Ascending aorta (tissue), 2 donors: ENCODE data around the gene E2F2. TPM values are rescaled to one million over a fixed set of nuclear protein-coding genes. Genes with fewer than 3 reads are reported as not detected.
A peak's percentile ranks its signal among the peaks of the same experiment; 100 is the strongest.

Source experiments
- DNase-seq, 2 donors: peaks; one replicate each; pipeline ENCODE4 v3.0.0-alpha.2; 2019; ENCODE audit warnings: low spot score in 2 of 2
- H3K27ac ChIP-seq, 2 donors: fragments of 200-600 bp; sonication (generic); one replicate each; pipeline ENCODE4 v1.5.1; 2016 to 2017; ENCODE audit warnings: mild to moderate bottlenecking in 1 of 2
- H3K27me3 ChIP-seq: fragments of 200-600 bp; sonication (generic); one replicate; pipeline ENCODE4 v1.5.1; 2017
- H3K36me3 ChIP-seq, 2 donors: fragments of 200-600 bp; sonication (generic); one replicate each; pipeline ENCODE4 v1.5.1; 2016
- H3K4me1 ChIP-seq, 2 donors: fragments of 200-600 bp; sonication (generic); one replicate each; pipeline ENCODE4 v1.5.1; 2016 to 2017; ENCODE audit warnings: mild to moderate bottlenecking in 1 of 2
- H3K4me3 ChIP-seq, 2 donors: fragments of 200-600 bp; sonication (generic); one replicate each; pipeline ENCODE4 v1.5.1; 2016 to 2017; ENCODE audit warnings: mild to moderate bottlenecking in 1 of 2
- H3K9me3 ChIP-seq, 2 donors: fragments of 200-600 bp; sonication (generic); one replicate each; pipeline ENCODE4 v1.5.1; 2016
- intact Hi-C: fragments of 100-400 bp; cut with DNase I; formaldehyde crosslinking; loops from one replicate; pipeline ENCODE4 v1.15.1; 2023
- total RNA-seq: library from RNA; depleted of rRNA; stranded (reverse); fragments of >200 nt; gene quantifications from one replicate; pipeline ENCODE4 v1.1.0, GENCODE V29; 2016
- TF ChIP-seq, protein P1 (sequence below), 3 experiments: fragments of 200-600 bp in 2 of 3; fragments of 450-650 bp in 1 of 3; sonication (generic) in 2 of 3; IDR thresholded peaks; one replicate each; pipeline ENCODE4 v1.5.1; 2016 to 2019; ENCODE audit warnings: antibody characterized with exemption in 3 of 3, mild to moderate bottlenecking in 1 of 3, moderate library complexity in 1 of 3

E2F2 gene, protein sequence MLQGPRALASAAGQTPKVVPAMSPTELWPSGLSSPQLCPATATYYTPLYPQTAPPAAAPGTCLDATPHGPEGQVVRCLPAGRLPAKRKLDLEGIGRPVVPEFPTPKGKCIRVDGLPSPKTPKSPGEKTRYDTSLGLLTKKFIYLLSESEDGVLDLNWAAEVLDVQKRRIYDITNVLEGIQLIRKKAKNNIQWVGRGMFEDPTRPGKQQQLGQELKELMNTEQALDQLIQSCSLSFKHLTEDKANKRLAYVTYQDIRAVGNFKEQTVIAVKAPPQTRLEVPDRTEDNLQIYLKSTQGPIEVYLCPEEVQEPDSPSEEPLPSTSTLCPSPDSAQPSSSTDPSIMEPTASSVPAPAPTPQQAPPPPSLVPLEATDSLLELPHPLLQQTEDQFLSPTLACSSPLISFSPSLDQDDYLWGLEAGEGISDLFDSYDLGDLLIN
- total RNA-seq: not detected

DNA sequence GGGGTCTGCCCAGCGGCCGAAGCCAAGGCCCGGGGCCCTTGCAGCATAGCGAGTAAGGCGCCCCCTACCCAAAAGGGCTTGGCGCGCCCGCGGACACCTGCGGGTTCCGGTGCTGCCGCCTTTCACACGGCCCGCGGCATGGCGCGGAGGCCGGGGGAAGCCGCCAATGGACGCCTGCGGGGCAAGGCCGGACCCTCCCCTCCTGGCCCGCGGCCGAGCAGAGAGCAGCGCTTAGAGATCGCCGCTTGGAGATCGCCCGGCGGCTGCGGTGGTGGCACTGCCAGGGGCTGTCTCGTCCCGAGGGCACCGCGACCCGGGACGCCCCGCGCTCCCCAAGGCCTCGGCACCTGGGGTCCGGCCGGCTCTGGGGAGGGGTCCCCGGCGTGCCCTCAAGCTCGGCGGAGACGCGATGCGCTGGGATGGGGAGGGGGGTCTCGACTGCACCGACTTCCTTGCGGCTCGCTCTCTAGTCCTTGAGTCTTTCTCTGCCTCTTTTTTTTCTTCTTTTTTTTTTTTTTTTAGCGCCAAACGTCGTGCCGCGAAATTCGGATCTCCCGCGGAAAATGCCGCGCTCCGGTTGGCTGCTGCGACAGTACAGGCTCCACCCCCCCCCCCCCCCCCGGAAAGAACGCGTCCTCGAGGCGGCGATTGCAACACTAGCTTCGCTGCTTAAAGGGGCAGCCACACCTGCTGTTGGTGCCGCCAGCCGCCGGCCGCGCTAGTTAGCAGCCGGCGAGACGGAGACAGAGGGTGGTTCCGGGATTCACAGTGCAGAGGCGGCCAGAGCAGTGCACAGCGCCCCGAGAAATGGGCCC is at the start of gene E2F2:
E2F2 (minus strand) TSS at position 487 of the 815 bp plus-strand sequence; CDS start at position 47, 440 bp downstream.
- Histone ChIP-seq H3K27me3 (no peaks in the 10 kb centered on the region), H3K4me1 (peaks cover 8 to 14% of the 10 kb centered on the region in 2 donors), H3K9me3 (no peaks in the 10 kb centered on the region), H3K27ac (no peak within 1 kb of the TSS), H3K36me3 (no peaks in the 10 kb centered on the region), H3K4me3 (peak within 1 kb of the TSS; percentile 44 to 76)
- intact Hi-C loops: loop anchor here (2.0 kb wide), 1 partner anchor 46 kb away; the partner anchor contains the start of gene ASAP3
- TF ChIP-seq, protein P1, sequence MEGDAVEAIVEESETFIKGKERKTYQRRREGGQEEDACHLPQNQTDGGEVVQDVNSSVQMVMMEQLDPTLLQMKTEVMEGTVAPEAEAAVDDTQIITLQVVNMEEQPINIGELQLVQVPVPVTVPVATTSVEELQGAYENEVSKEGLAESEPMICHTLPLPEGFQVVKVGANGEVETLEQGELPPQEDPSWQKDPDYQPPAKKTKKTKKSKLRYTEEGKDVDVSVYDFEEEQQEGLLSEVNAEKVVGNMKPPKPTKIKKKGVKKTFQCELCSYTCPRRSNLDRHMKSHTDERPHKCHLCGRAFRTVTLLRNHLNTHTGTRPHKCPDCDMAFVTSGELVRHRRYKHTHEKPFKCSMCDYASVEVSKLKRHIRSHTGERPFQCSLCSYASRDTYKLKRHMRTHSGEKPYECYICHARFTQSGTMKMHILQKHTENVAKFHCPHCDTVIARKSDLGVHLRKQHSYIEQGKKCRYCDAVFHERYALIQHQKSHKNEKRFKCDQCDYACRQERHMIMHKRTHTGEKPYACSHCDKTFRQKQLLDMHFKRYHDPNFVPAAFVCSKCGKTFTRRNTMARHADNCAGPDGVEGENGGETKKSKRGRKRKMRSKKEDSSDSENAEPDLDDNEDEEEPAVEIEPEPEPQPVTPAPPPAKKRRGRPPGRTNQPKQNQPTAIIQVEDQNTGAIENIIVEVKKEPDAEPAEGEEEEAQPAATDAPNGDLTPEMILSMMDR (IDR thresholded peaks at IDR 0.05): peak in 2 of 3 experiments; percentile 18 to 31
- peak in 1 of 2 donors; percentile 89 for DNase-seq

DNA sequence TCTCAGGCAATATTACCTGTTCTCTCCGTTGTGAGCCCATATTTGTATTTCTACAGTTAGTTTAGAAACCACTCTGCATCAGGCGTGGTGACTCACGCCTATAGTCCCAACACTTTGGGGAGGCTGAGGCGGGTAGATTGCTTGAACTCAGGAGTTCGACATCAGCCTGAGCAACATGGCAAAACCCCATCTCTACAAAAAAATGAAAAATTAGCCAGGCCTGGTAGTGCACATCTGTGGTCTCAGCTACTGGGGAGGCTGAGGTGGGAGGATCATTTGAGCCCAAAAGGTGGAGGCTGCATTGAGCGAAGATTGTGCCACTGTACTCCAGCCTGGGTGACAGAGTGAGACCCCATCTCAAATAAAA is 47.9 kb upstream of the E2F2 start:
- peak overlapping the region; percentile 93 to 94 for H3K27ac ChIP-seq
- intact Hi-C loops: loop anchor here (1.0 kb wide), 1 partner anchor 24 kb away; no protein-coding TSS in a partner anchor

DNA sequence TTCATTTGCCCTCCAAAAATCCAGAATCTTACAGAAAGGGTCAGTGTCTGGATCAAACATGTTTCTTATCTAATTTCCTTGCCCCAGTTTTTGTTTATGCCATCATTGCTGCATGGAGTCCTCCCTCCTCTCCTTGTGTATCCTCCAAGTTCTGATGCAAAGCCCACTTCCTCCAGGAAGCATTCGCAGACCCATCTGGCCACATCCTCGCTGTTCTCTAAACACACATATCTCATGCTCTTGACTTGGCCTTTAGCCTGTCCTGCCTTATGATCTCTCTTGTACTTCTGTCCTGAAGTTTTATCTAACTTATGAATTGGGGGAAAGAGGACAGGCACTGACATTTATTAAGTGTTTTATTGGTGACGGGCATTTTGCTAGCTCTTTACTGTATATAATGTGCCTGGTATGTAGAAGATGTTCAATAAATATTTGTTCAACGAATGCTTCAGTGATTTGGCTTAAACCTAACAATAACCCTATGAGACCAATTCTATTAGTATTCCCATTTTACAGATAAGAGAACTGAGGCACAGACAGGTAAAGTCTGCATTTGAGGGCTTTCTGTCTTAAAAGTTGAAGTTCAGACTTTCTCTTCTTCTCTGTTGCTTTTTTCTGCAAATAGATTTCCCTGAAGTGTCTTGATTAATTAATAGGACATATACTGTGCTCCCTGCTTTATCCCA is 47.4 kb upstream of the E2F2 start:
- no peak for DNase-seq
- no peaks in the 10 kb centered on the region for H3K36me3 ChIP-seq
- H3K9me3 ChIP-seq: no peaks in the 10 kb centered on the region
- TF ChIP-seq, protein P1 (IDR thresholded peaks at IDR 0.05): no peak
- H3K4me1 ChIP-seq: peaks cover 22 to 38% of the 10 kb centered on the region in 2 donors
- intact Hi-C loops: loop anchor here (1.0 kb wide), 1 partner anchor 23 kb away; no protein-coding TSS in a partner anchor
- H3K27ac ChIP-seq: peak overlapping the region; percentile 93 to 94
- H3K4me3 ChIP-seq: peak overlapping the region; percentile 31 to 64
- no peaks in the 10 kb centered on the region for H3K27me3 ChIP-seq

More for the DNA sequence above, 47.9 kb upstream of the E2F2 start:
- Histone ChIP-seq H3K4me3 (no peak overlapping the region), H3K27me3 (no peaks in the 10 kb centered on the region), H3K36me3 (no peaks in the 10 kb centered on the region), H3K4me1 (peaks cover 22 to 38% of the 10 kb centered on the region in 2 donors), H3K9me3 (no peaks in the 10 kb centered on the region)
- TF ChIP-seq, protein P1 (IDR thresholded peaks at IDR 0.05): no peak
- no peak for DNase-seq

DNA sequence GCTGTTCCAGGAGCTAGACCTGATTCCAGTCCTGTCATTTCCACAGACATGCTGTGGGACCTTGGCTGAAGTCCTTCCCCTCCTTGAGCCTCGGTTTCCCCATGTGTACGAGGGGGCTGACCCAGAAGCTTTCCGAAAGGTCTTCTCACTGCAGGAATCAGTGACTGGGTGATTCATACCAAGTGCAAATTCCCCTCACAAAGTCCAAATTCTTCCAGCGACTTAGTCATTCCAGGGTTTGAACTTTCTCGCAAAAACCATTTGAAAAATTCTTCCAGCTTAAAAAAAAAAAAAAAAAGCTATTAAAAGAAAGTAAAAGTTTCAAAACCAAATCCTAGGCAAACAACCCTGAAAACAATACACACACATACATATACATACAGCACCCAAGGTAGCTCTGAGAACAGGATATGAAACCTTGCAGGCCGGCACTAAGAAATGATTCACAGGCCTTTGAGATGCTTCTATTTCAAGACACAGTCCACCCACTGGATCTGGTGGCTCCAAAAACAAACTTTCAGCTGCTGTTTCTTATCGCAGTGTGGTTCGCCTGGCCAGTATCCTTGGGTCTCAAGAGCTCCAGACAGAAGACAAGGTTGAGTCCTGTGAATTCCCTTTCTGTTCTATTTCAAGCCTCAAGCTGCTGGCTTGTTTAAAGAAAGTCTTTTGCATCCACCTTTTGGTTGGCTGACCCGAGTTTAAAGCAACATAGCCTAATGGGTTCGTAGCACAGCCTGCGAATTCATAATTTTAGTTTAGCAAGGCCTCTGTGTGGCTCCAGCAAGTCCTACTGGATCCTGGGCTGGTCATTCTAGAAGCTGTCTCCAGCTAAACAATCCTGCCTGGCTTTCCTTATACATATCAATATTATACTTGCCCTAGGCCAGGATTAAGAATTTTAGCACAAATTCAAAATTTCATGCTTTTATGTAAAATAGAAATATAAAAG is 46.3 kb upstream of the E2F2 start:
- no peaks in the 10 kb centered on the region for H3K36me3 ChIP-seq
- DNase-seq: peak; percentile 18 to 88
- H3K9me3 ChIP-seq: no peaks in the 10 kb centered on the region
- peaks cover 22 to 38% of the 10 kb centered on the region in 2 donors for H3K4me1 ChIP-seq
- intact Hi-C loops: loop anchor here (1.0 kb wide), 2 partner anchors 18 to 22 kb away; partner anchors contain the start of gene ID3
- peak overlapping the region; percentile 31 to 64 for H3K4me3 ChIP-seq
- TF ChIP-seq, protein P1 (IDR thresholded peaks at IDR 0.05): no peak
- peak overlapping the region; percentile 93 to 94 for H3K27ac ChIP-seq
- no peaks in the 10 kb centered on the region for H3K27me3 ChIP-seq
